DOHH2 (cell line): ENCODE data around the gene PLXNA3.

Source experiments
- CTCF ChIP-seq: fragments of 200-600 bp; sonication (generic); IDR thresholded peaks from one replicate; pipeline ENCODE4 v1.5.1; 2014; ENCODE audit warnings: antibody characterized with exemption, mild to moderate bottlenecking, low read depth, low read length; ENCODE audit not compliant: poor library complexity, severe bottlenecking
- EZH2phosphoT487 ChIP-seq: fragments of 200-600 bp; sonication (generic); IDR thresholded peaks from 2 replicates; pipeline ENCODE4 v1.6.1; 2017; ENCODE audit warnings: borderline replicate concordance, mild to moderate bottlenecking, antibody characterized with exemption, low read length, moderate library complexity, mixed read lengths

- TF ChIP-seq CTCF (no peak), EZH2phosphoT487 (no peak)
Observed at GRCh38 chrX:154462396-154462795, 4.3 kb downstream of the PLXNA3 start.
